BLaER1 (cell line): Measurements from ENCODE around the gene PML.

Experiments used
- H3K27ac ChIP-seq: shearing (Covaris generic); formaldehyde crosslinking; 2 replicates; pipeline ENCODE4 v1.8.1; 2022
- H3K27me3 ChIP-seq: shearing (Covaris generic); formaldehyde crosslinking; 2 replicates; pipeline ENCODE4 v1.8.1; 2022
- H3K36me3 ChIP-seq: shearing (Covaris generic); formaldehyde crosslinking; 2 replicates; pipeline ENCODE4 v1.8.1; 2022
- H3K4me1 ChIP-seq: shearing (Covaris generic); formaldehyde crosslinking; 2 replicates; pipeline ENCODE4 v1.8.1; 2022
- H3K4me2 ChIP-seq: shearing (Covaris generic); formaldehyde crosslinking; 2 replicates; pipeline ENCODE4 v1.8.1; 2022
- H3K4me3 ChIP-seq: shearing (Covaris generic); formaldehyde crosslinking; 2 replicates; pipeline ENCODE4 v1.8.1; 2022
- H3K9ac ChIP-seq: shearing (Covaris generic); formaldehyde crosslinking; 2 replicates; pipeline ENCODE4 v1.8.1; 2022
- H3K9me3 ChIP-seq: shearing (Covaris generic); formaldehyde crosslinking; 2 replicates; pipeline ENCODE4 v1.8.1; 2022
- H4K20me1 ChIP-seq: shearing (Covaris generic); formaldehyde crosslinking; 2 replicates; pipeline ENCODE4 v1.8.1; 2022
- Cebpa-rat ChIP-seq: shearing (Covaris generic); IDR thresholded peaks from 2 replicates; pipeline ENCODE4 v1.8.1; 2022

The PML gene

DNA sequence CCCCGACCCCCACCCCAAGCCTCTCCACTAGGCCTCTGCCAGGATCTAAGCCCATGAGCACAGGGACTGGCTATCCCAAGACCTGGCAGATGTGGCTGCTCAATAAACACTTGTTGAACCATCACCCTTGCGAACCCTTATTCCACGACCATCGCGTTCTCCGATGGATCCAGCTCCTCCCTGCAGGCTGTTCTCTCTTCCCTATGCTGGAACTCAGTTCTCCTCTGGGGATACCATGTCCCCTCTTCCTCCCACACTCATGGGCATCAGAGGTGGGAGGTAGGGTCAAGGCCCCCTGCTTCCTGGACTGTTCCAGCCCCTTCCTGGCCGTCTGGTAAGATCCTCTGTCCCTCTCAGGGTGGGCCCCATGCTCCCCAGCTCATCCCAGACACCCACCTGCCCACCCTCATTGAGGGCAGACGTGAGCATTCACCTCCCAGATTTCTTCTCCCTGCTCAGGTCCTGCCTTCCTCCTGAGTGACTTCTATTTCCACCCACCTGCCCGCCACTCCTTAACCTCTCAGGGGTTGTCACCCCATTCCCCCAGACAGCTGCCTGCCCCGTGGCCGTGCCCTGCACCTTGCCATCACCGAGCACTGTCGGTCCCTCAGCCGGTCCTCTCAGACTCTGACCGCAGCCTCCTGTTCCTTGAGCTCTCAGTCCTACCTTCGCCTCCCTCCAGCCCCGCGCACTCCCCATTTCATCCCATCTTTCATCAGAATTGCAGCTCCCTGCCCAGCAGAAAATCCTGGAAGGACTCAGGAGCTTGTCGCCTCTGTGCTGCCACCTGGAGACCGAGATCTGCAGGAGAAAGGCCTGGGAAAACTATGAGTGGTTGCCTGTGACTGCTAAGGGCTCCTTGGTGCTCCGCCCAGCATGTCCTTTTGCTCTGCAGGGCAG is 42.0 kb downstream of the PML start:
- H3K36me3 ChIP-seq: peaks cover 68% of the 10 kb centered on the region
- no peak overlapping the region for H3K9ac ChIP-seq
- H3K27ac ChIP-seq: no peak overlapping the region
- no peaks in the 10 kb centered on the region for H3K27me3 ChIP-seq
- H3K9me3 ChIP-seq: no peaks in the 10 kb centered on the region
- H3K4me2 ChIP-seq: no peak overlapping the region
- H4K20me1 ChIP-seq: peaks cover 55% of the 10 kb centered on the region
- no peak overlapping the region for H3K4me3 ChIP-seq
- TF ChIP-seq Cebpa-rat: no peak
- peaks cover 18% of the 10 kb centered on the region for H3K4me1 ChIP-seq

DNA sequence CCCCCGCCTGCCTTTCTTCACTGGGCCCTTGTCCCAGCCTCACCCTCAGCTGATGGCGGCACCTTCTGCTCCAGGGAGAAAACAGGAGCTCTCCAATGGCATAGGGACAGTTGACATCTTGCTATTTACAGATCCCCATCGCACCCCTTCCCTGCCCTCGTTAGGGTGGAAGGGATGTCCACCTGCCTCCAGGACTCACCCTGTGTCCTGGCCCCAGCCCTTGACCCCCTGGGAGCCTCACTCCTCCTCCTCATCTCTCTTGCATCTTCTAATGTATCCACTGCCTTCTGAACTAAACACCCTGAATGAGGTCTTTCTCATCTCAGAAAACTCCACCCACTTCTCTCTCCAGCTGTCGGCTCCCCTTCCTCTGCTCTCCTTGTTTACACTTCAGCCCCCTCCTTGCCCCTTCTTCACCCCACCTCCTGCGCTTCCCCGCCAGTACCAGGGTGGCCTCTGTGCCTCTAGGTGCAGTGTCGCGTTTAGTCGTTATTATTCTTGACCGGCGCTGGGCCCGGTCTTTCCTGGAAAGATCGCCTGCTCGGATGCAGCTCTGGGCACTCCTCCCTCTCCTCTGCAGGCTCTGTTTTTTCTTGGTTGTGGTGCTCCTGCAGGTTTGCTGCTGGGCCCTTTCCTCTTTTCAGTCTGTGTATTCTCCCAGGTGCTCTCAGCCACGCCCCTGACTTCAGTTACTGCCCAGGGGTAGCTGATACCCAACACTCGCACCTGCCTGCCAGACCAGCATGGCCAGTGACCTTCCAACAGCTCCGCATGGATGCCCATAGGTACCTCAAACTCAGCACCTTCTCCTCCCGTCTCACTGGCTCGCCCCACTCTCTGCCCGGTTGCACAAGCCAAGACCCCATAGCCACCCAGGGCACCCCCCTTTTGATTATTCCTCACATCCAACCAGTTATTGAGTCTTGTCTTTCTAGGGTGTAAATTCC is 42.9 kb downstream of the PML start:
- Histone ChIP-seq H3K9ac (no peak overlapping the region), H3K4me1 (peaks cover 18% of the 10 kb centered on the region)

DNA sequence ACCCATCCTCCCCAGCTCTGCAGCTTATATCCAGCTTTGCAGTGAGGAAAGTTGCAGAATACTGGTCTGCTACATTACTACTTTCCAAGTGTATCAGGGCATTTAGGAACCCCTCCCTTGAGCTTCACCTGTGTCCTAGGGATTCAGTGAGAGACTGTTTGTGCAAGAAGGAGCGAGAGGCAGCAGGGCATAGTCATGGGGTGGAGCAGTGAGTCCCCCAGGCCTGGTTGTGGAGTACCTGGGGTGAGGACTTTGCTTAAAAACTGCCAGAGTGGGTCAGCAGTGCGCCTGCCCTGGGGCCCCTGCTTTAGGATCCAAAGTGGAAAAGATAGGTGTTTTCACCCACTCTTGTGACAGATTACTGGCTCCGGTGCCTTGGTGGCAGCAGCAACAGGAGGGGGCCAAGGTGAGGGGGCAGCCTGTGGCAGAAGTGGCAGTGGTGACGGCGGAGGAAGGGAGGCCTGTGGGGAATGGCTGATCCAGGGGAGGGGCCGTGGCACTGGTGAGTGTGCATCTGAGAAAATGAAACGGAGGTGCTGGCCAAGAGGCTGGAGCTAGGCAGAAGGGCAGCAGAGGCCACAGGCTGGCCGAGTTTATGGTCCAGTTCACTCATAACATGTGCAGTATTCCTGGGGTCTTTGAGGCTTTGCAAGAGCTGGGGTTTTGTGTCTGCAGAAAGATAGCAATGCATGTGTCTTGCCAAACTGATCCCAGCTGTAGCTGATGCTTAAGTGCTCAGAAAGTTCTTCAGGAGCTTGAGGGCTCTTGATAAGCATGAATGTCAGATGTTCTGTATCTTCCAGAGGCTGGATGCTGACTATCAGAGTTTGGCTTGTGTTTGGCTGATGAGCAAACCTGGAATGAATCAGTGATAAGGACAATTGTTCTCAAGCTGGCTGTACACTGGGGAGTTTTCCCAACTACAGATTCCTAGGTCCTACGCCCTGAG is 44.5 kb downstream of the PML start:
- H3K9ac ChIP-seq: no peak overlapping the region
- H4K20me1 ChIP-seq: peaks cover 37% of the 10 kb centered on the region
- no peak overlapping the region for H3K27ac ChIP-seq
- peaks cover 65% of the 10 kb centered on the region for H3K36me3 ChIP-seq
- peaks cover 14% of the 10 kb centered on the region for H3K4me1 ChIP-seq
- no peak overlapping the region for H3K4me2 ChIP-seq
- no peak for TF ChIP-seq Cebpa-rat
- no peak overlapping the region for H3K4me3 ChIP-seq
- H3K9me3 ChIP-seq: no peaks in the 10 kb centered on the region
- H3K27me3 ChIP-seq: no peaks in the 10 kb centered on the region

More for the DNA sequence above, 42.9 kb downstream of the PML start:
- no peak for TF ChIP-seq Cebpa-rat
- no peak overlapping the region for H3K4me2 ChIP-seq
- H3K36me3 ChIP-seq: peaks cover 67% of the 10 kb centered on the region
- no peak overlapping the region for H3K27ac ChIP-seq
- H3K27me3 ChIP-seq: no peaks in the 10 kb centered on the region
- H4K20me1 ChIP-seq: peaks cover 53% of the 10 kb centered on the region
- no peaks in the 10 kb centered on the region for H3K9me3 ChIP-seq
- H3K4me3 ChIP-seq: no peak overlapping the region

DNA sequence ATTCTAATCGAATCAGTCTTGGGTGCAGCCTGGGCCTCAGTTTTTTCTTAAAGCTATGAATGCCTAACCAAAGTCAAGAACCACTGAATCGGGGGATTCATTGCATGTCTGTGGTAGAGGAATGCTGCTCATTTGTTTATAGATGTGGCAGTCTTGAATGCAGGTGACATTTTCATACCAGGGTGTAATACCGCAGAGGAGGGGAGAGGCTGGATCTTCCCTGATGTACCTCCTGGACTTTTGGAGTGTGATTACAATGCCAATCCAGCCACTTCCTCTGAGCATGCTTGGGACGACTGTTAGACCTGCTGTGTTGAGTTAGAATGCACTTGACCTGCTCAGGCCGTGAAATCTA is 45.1 kb downstream of the PML start:
- Histone ChIP-seq H3K27ac (no peak overlapping the region), H3K27me3 (no peaks in the 10 kb centered on the region), H3K36me3 (peaks cover 65% of the 10 kb centered on the region), H3K9ac (no peak overlapping the region), H3K9me3 (no peaks in the 10 kb centered on the region), H3K4me3 (no peak overlapping the region), H3K4me1 (peaks cover 9% of the 10 kb centered on the region), H3K4me2 (no peak overlapping the region), H4K20me1 (peaks cover 31% of the 10 kb centered on the region)
- TF ChIP-seq Cebpa-rat: no peak

DNA sequence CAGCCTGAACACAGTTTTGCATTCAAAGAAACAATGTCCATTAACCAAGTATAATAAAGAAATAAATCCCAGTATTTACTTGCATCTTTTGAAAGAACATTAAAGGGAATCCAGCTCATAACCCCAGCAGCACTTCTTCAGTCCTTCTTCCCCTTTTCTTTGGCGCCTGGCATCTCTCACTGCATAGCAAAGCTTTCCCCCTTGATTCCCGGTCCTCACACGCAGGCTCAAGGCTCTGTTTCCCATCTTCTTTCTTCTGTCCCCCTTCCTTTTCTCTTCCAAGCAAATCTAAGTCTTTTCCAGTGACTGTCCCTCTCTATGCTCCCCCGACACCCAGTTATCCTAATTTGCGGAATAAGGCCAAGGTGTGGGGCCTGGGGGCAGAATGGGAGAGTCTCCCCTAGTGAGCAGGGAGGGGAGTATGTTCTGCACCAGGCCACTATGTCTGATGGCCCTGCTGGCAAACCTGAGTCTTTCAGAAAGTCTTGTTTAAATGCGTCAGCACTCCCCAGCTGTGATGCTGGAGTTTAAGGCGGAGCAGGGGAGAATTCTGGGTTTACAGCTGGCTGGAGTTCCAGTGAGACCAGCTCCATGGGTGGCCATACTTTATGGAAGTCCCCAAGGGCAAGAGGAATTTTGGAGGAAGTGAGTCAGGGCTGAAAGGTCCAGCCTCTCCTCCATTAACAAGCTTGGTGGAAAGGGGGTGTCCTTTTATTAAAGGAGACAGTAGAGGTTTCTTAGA is 45.8 kb downstream of the PML start:
- H3K9me3 ChIP-seq: no peaks in the 10 kb centered on the region
- peaks cover 24% of the 10 kb centered on the region for H4K20me1 ChIP-seq
- H3K27me3 ChIP-seq: no peaks in the 10 kb centered on the region
- H3K27ac ChIP-seq: no peak overlapping the region
- no peak overlapping the region for H3K9ac ChIP-seq
- peaks cover 7% of the 10 kb centered on the region for H3K4me1 ChIP-seq
- TF ChIP-seq Cebpa-rat: no peak
- peaks cover 60% of the 10 kb centered on the region for H3K36me3 ChIP-seq
- H3K4me2 ChIP-seq: no peak overlapping the region
- no peak overlapping the region for H3K4me3 ChIP-seq

DNA sequence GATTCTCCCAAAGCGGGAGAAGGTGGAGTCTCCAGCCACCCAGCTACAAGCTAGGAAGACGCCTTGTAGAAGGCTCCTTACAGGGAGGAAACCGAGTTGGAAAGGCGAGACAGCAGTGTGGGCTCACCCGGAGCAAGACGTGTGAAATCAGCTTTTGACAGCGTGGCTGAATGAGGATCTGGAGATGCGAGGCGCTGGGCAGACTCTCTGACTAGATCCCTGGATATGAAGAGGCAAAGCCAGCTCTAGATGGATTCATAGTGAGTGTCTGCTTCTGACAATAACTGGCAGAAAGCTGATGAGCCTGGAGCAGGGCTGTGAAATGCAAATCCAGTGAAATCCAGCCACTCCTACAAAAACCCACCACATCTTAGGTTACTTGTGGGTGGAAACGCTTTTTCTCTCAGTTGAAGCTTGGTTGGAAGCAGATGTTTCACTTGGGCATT is 46.8 kb downstream of the PML start:
- Histone ChIP-seq H4K20me1 (peaks cover 14% of the 10 kb centered on the region), H3K4me3 (no peak overlapping the region), H3K27me3 (no peaks in the 10 kb centered on the region), H3K27ac (no peak overlapping the region), H3K9ac (no peak overlapping the region), H3K9me3 (no peaks in the 10 kb centered on the region), H3K4me2 (no peak overlapping the region), H3K36me3 (peaks cover 50% of the 10 kb centered on the region), H3K4me1 (no peaks in the 10 kb centered on the region)
- no peak for TF ChIP-seq Cebpa-rat

DNA sequence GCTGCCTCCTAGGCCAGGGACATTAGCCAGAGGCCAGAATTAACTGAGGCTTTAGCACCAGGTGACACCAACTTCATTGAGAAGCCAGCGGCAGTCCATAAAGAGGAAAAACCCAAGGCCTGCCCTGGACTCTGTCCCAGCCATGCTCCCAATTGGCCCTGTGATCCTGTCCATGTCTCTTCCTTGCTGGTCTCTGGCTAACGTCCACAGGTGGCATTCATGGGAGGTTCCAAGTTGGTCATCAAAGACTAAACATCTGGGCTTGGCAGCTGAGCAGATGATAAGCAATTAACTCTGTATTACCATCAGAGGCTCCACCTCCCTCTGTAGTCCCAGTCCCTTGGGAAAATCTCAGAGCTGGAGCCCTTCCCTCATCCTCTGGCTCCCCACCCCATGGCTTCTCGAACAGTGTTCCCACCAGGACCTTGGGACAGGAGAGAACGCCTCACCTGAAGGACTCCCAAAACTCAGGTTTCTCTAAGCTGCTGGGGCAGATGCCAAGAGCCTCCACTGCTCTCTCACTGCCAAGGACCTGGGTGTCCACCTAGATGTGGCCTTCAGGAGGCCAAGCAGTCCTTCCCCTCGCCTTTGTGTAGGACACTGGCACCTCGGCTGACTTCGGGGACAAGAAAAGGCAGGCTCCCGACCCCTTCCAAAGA is 47.4 kb downstream of the PML start:
- no peak overlapping the region for H3K9ac ChIP-seq
- no peak for TF ChIP-seq Cebpa-rat
- H4K20me1 ChIP-seq: peaks cover 8% of the 10 kb centered on the region; the same call in 1 of the 2 replicates

More for the DNA sequence above, 47.4 kb downstream of the PML start:
- Histone ChIP-seq H3K36me3 (peaks cover 44% of the 10 kb centered on the region), H3K4me2 (no peak overlapping the region), H3K4me3 (no peak overlapping the region), H3K9me3 (no peaks in the 10 kb centered on the region), H3K27me3 (no peaks in the 10 kb centered on the region), H3K27ac (no peak overlapping the region), H3K4me1 (no peaks in the 10 kb centered on the region)
